Muscle layer of colon (tissue), 2 donors: ENCODE results near the gene CYP51A1.
"Not testable (repeated sequence)": the region's sequence is repeated elsewhere in the genome, so short reads cannot be mapped to it uniquely, and the experiment has no call there.

ENCODE experiments used
- H3K27ac ChIP-seq: one replicate; pipeline ENCODE4 v1.7.0; 2013; ENCODE audit warnings: low read depth, mild to moderate bottlenecking, low read length, moderate library complexity
- H3K27me3 ChIP-seq, 2 donors: one replicate each; pipeline ENCODE4 v1.7.0; 2013; ENCODE audit warnings: low read length in 2 of 2, mild to moderate bottlenecking in 2 of 2; ENCODE audit not compliant: insufficient read depth in 2 of 2, control insufficient read depth in 1 of 2
- H3K36me3 ChIP-seq: one replicate; pipeline ENCODE4 v1.7.0; 2013; ENCODE audit warnings: mild to moderate bottlenecking, low read length; ENCODE audit not compliant: insufficient read depth
- H3K4me1 ChIP-seq: one replicate; pipeline ENCODE4 v1.7.0; 2013; ENCODE audit warnings: mild to moderate bottlenecking, low read length; ENCODE audit not compliant: insufficient read depth
- H3K4me3 ChIP-seq, 2 donors: one replicate each; pipeline ENCODE4 v1.7.0; 2013; ENCODE audit warnings: low read length in 2 of 2, low read depth in 1 of 2, mild to moderate bottlenecking in 1 of 2, moderate library complexity in 1 of 2
- H3K9ac ChIP-seq: one replicate; pipeline ENCODE4 v1.7.0; 2013; ENCODE audit warnings: low read length
- H3K9me3 ChIP-seq: one replicate; pipeline ENCODE4 v1.7.0; 2013; ENCODE audit warnings: mild to moderate bottlenecking, low read length
- donor health status: abdominal sarcoma.
- donor health status: Adenocarcinoma of cecum.

CYP51A1 gene

GRCh38 chr7:92134271-92135051 is at the start of gene CYP51A1:
TSS of gene CYP51A1 (minus strand) at chr7:92134477. CDS start at chr7:92134364, 113 bp downstream.
- Histone ChIP-seq H3K9me3 (no peaks in the 10 kb centered on the region), H3K4me3 (peak within 1 kb of the TSS; percentile 88 to 98), H3K9ac (peak within 1 kb of the TSS; percentile 94), H3K4me1 (peaks cover 19% of the 10 kb centered on the region), H3K27me3 (no peaks in the 10 kb centered on the region), H3K27ac (peak within 1 kb of the TSS; percentile 98), H3K36me3 (no peaks in the 10 kb centered on the region)

DNA sequence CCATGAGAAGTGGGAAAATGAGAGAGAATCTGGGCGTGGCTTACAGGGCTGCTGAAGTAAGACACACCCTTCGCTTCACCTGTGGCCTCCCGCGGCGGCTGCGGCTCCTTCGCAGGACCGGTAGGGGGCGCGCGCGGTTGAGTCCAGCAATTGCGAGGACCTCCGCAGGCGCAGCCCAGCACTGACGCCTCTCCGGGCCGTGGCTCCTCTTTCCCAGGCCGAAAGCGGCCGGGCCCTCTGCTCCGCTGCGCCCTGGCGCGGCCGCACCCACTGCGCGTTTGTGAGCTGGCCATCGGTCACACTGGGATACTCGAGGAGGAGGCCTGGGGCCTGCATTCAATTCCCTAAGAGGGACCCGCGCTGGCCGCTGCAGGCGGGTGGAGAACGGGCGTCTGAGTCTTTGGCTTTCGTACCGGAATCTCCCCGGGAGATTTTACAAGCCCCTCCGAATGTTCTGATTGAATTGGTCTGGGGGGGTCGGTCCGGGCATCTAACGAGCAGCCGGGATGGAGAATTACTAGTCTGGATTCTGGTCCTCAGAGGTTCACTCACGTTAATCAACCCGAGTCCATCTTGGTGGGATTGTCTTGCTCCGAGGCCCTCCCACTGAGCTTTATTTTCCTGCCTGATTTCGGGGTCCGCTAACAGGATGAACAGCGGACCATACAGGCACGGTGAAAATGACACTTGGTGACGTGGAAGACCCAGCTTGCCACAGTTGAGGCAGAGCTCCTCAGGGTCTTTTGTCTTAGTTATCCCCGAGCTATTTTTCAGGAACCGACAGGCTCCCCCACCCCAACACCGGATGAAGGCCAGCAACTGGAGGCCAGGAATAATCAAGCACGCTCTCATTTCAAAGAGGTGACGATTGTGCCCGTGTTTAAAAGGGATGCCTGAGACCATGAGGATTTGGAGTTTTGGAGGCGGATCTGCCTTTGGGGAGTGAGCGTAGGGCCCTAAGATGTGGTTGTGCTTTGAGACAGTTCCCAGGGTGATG is 44.9 kb upstream of the CYP51A1 start, which contains the start of gene LRRD1:
Gene LRRD1, minus strand, starts transcription at position 215 of the 997 bp plus-strand sequence. CDS start 13,940 bp downstream, outside the sequence.
- H3K9me3 ChIP-seq, result no peaks in the 10 kb centered on the region
- H3K27me3 ChIP-seq, result no peaks in the 10 kb centered on the region
- H3K27ac ChIP-seq, result peak within 1 kb of the TSS; percentile 63
- no peaks in the 10 kb centered on the region for H3K36me3 ChIP-seq
- peak within 1 kb of the TSS; percentile 76 for H3K9ac ChIP-seq
- peaks cover 5% of the 10 kb centered on the region for H3K4me1 ChIP-seq
- peak within 1 kb of the TSS; percentile 41 to 79 for H3K4me3 ChIP-seq

- H3K27me3 ChIP-seq, result no peaks in the 10 kb centered on the region
These were observed 43.1 kb upstream of the CYP51A1 start for GRCh38 chr7:92177362-92177761.

GRCh38 chr7:92169529-92169928 is 35.3 kb upstream of the CYP51A1 start:
- H3K4me3 ChIP-seq, H3K27ac ChIP-seq, H3K36me3 ChIP-seq, H3K9me3 ChIP-seq, H3K27me3 ChIP-seq, H3K9ac ChIP-seq, H3K4me1 ChIP-seq: not testable (repeated sequence)

More at GRCh38 chr7:92177362-92177761, 43.1 kb upstream of the CYP51A1 start:
- no peaks in the 10 kb centered on the region for H3K36me3 ChIP-seq
- no peak overlapping the region for H3K27ac ChIP-seq
- H3K9me3 ChIP-seq, result no peaks in the 10 kb centered on the region
- H3K9ac ChIP-seq, result no peak overlapping the region
- H3K4me1 ChIP-seq, result peaks cover 5% of the 10 kb centered on the region
- no peak overlapping the region for H3K4me3 ChIP-seq

DNA sequence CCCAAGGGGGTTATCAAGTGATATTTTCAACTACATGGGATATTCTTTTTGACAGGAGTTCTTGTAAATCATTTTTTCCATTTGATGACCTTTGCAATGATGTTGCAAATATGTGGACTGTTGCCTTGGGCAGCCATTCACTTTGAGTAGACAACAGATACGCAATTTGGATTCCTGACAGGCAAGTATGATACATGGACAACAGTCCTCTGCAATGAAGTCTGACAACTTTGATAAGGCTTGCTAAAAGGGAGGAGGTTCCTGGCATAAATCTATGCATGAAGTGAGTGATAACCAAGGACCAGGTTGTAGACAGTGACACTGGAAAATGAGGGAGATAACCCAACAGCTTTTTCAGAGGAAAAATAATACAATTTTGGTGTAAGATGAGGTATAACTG is 27.0 kb upstream of the CYP51A1 start:
- no peak overlapping the region for H3K27ac ChIP-seq
- no peak overlapping the region for H3K4me3 ChIP-seq
- no peaks in the 10 kb centered on the region for H3K4me1 ChIP-seq
- no peaks in the 10 kb centered on the region for H3K9me3 ChIP-seq
- H3K36me3 ChIP-seq, result no peaks in the 10 kb centered on the region
- H3K27me3 ChIP-seq, result no peaks in the 10 kb centered on the region
- no peak overlapping the region for H3K9ac ChIP-seq

GRCh38 chr7:92158660-92159575 is 24.6 kb upstream of the CYP51A1 start:
- Histone ChIP-seq H3K9ac (no peak overlapping the region), H3K9me3 (no peaks in the 10 kb centered on the region), H3K27me3 (no peaks in the 10 kb centered on the region), H3K4me3 (no peak overlapping the region), H3K27ac (no peak overlapping the region), H3K36me3 (no peaks in the 10 kb centered on the region), H3K4me1 (no peaks in the 10 kb centered on the region)

- H3K27ac ChIP-seq, result no peak overlapping the region
- H3K4me3 ChIP-seq, result no peak overlapping the region
- no peaks in the 10 kb centered on the region for H3K9me3 ChIP-seq
- no peak overlapping the region for H3K9ac ChIP-seq
- H3K36me3 ChIP-seq, result no peaks in the 10 kb centered on the region
- H3K27me3 ChIP-seq, result no peaks in the 10 kb centered on the region
- H3K4me1 ChIP-seq, result no peaks in the 10 kb centered on the region
These were observed 22.7 kb upstream of the CYP51A1 start for GRCh38 chr7:92156990-92157389.

GRCh38 chr7:92155108-92155739 is 20.9 kb upstream of the CYP51A1 start:
- Histone ChIP-seq H3K4me3 (no peak overlapping the region), H3K9ac (no peak overlapping the region), H3K4me1 (no peaks in the 10 kb centered on the region), H3K9me3 (no peaks in the 10 kb centered on the region), H3K27me3 (no peaks in the 10 kb centered on the region), H3K36me3 (no peaks in the 10 kb centered on the region), H3K27ac (no peak overlapping the region)

DNA sequence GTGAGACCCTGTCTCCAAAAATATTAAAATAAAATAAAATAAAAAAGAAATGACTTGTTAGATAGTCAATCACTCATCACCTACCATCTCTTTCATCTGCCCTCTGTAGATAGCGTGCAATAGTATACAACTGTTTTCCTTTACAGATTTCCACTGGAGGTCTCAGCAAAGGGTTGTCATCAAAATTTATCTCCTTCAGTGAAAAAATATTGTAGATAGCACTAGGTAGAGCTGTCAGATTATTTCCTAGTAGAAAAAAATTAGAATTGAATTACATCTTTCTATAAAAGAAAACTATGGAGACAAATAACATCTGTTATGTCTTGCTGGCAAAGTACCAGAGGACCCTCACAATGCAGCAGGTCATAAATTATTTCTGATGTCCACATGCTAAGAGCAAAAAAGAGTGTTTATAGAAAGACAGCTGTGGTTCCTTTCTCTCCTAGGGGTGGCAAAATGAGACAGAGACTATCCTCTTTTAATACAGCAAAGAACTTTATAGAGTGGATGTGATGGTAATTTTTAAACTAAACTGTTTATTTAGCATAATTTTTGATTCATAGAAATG is 16.3 kb upstream of the CYP51A1 start:
- no peaks in the 10 kb centered on the region for H3K4me1 ChIP-seq
- H3K9ac ChIP-seq, result no peak overlapping the region
- H3K27me3 ChIP-seq, result no peaks in the 10 kb centered on the region
- H3K4me3 ChIP-seq, result no peak overlapping the region
- no peaks in the 10 kb centered on the region for H3K36me3 ChIP-seq
- no peak overlapping the region for H3K27ac ChIP-seq
- H3K9me3 ChIP-seq, result no peaks in the 10 kb centered on the region

- no peaks in the 10 kb centered on the region for H3K9me3 ChIP-seq
- H3K9ac ChIP-seq, result no peak overlapping the region
- H3K27ac ChIP-seq, result no peak overlapping the region
- no peaks in the 10 kb centered on the region for H3K36me3 ChIP-seq
- H3K4me1 ChIP-seq, result no peaks in the 10 kb centered on the region
- H3K4me3 ChIP-seq, result no peak overlapping the region
- no peaks in the 10 kb centered on the region for H3K27me3 ChIP-seq
These were observed 15.5 kb upstream of the CYP51A1 start for GRCh38 chr7:92149736-92150239.
